ENCODE results near the gene KCNT1. TPM values are rescaled to one million over a fixed set of nuclear protein-coding genes. Genes with fewer than 3 reads are reported as not detected.
"Not testable (repeated sequence)": the region's sequence is repeated elsewhere in the genome, so short reads cannot be mapped to it uniquely, and the experiment has no call there.

The KCNT1 gene
- total RNA-seq, 2 donors from 2014 or later = 0.23 to 0.37 TPM

DNA sequence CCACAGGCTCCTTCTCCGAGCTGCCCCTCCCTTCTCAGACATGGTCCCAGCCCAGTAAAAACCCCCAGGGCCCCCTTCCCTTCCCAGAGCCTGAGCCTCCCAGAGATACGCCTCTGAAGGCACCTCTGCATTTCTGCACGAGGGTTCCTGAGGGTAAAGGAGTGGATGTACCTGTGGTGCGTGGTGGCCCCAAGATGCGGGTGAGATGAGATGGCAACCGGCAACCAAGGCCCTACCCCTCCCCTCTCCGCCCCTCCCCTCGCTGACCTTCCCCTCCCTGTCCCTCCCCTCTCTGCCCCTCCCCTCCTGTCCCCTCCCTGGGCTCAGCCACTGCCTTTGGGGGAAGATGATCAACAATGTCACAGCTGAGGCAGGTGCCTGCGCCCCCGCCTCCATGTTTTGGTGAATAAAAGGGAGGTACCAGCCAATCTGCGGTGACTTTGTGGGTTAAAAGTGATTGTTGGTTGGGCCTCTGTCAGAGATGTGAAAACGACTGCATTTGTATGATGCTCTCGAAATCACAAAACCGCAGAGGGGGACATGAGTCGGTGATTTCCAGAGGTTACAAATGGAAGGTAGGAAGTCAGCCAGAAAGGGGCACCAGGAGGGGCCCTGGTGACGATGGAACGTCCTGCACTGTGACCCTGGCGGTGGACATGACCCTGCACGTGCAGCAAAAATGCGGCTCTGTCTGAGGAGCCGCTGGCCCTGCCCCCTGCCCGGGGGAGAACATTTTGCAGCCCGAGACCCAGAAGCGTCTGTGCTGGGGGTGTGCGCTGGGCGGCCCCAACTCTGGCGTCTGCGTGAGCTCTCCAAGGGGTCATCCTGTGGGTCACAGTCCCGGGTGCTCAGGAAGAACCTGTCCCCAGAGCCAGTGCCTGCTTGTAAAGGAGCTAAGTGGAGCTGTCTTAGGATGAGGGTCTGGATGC is 35.2 kb upstream of the KCNT1 start:
- Mint-ChIP-seq H3K27ac (no peak overlapping the region), H3K27me3 (peaks cover 4% of the 10 kb centered on the region), H3K4me1 (no peaks in the 10 kb centered on the region), H3K4me3 (no peak overlapping the region), H3K36me3 (ENCODE audit: low read depth) (no peaks in the 10 kb centered on the region)
- ATAC-seq (no peak), DNase-seq (no peak)
- H3K9me3 ChIP-seq (ENCODE audit: control insufficient read depth, low read length, poor library complexity, severe bottlenecking) = no peaks in the 10 kb centered on the region

- H3K27me3 Mint-ChIP-seq = peaks cover 9% of the 10 kb centered on the region
- H3K4me3 Mint-ChIP-seq = no peak overlapping the region
- ATAC-seq = no peak
- H3K4me1 Mint-ChIP-seq = no peaks in the 10 kb centered on the region
- no peak overlapping the region for H3K27ac Mint-ChIP-seq
- H3K9me3 ChIP-seq (ENCODE audit: control insufficient read depth, low read length, poor library complexity, severe bottlenecking) = no peaks in the 10 kb centered on the region
- DNase-seq = no peak
- no peaks in the 10 kb centered on the region for H3K36me3 Mint-ChIP-seq (ENCODE audit: low read depth)
These were observed 34.5 kb upstream of the KCNT1 start for GRCh38 chr9:135667463-135668001.

- H3K4me1 Mint-ChIP-seq; DNase-seq; H3K27ac Mint-ChIP-seq; ATAC-seq; H3K4me3 Mint-ChIP-seq; H3K27me3 Mint-ChIP-seq; H3K36me3 Mint-ChIP-seq (ENCODE audit: low read depth); H3K9me3 ChIP-seq (ENCODE audit: control insufficient read depth, low read length, poor library complexity, severe bottlenecking): not testable (repeated sequence)
These were observed 33.0 kb upstream of the KCNT1 start for GRCh38 chr9:135669018-135669417.

GRCh38 chr9:135669616-135670285 is 32.2 kb upstream of the KCNT1 start:
- Mint-ChIP-seq H3K4me1 (peaks cover 2% of the 10 kb centered on the region), H3K27ac (no peak overlapping the region), H3K36me3 (ENCODE audit: low read depth) (no peaks in the 10 kb centered on the region), H3K27me3 (peaks cover 9% of the 10 kb centered on the region), H3K4me3 (no peak overlapping the region)
- no peak for ATAC-seq
- DNase-seq = no peak
- H3K9me3 ChIP-seq (ENCODE audit: control insufficient read depth, low read length, poor library complexity, severe bottlenecking) = no peaks in the 10 kb centered on the region

DNA sequence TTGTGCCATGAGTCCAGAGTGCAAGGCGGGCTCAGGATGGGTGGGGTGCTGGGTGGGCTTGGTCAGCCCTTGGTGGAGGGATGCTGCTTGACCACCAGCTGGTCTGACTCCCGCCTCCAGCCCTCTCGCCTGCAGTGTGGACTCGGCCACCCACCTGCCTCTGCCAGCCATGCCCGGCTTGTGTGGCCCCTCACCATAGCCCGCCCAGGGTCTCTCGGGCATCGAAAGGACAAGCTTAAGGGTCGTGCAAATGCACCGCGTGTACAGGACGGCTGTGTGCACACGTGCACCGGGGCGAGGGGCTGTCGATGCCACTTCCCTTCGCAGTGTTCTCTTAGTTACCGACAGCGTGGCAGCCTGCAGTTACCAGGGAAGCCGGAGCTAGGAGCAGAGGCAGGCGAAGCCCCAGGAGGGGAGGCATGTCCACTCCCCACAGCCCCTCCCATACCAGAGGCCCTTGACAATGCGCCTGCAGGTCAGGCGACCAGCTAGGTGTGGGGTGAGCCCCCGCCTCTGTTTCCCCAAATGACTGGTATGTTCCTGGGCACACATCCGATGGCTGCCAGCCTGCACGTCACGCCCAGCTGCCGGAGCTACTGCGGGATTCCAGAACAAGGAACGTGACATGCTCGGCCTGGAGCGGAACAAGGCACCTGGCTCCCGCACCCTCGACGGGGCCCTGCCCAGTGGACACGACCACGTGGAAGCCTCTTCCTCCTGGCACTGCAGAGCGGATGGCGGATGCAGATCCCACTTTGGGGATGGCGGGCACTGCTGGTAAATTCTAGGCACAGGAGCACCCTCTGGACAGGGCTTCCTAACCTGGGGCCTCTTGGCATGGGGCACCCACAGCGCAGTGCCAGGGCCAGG is 31.0 kb upstream of the KCNT1 start:
- peaks cover 2% of the 10 kb centered on the region for H3K4me1 Mint-ChIP-seq

DNA sequence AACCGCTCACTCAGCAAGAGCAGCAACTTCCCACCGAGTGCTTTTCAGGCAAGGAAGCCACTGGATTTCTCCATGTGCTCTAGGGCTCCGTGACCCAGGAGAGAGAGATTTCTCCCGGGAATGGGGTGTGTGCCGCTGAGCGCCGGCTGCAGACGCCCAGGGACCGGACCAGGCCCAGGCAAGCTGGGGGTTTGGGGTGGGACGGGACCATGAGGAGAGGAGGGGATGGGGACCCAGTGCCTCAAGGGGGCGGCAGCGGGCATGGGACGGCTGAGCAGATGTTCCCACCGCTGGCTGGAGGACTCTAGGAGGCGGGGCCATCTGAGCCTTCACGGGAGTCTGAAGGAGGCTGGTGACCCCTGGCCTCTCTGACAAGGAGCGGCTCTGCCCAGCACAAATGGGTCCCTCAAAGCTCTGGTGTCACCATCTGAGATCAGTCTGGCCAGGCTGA is 30.4 kb upstream of the KCNT1 start:
- H3K36me3 Mint-ChIP-seq (ENCODE audit: low read depth) = no peaks in the 10 kb centered on the region
- no peak overlapping the region for H3K27ac Mint-ChIP-seq
- H3K4me3 Mint-ChIP-seq = no peak overlapping the region
- DNase-seq = no peak
- ATAC-seq = no peak
- H3K4me1 Mint-ChIP-seq = peaks cover 2% of the 10 kb centered on the region
- no peaks in the 10 kb centered on the region for H3K9me3 ChIP-seq (ENCODE audit: control insufficient read depth, low read length, poor library complexity, severe bottlenecking)
- peaks cover 4% of the 10 kb centered on the region for H3K27me3 Mint-ChIP-seq

More for the DNA sequence above, 31.0 kb upstream of the KCNT1 start:
- Mint-ChIP-seq H3K4me3 (no peak overlapping the region), H3K36me3 (ENCODE audit: low read depth) (no peaks in the 10 kb centered on the region), H3K27ac (no peak overlapping the region), H3K27me3 (peaks cover 4% of the 10 kb centered on the region)
- no peaks in the 10 kb centered on the region for H3K9me3 ChIP-seq (ENCODE audit: control insufficient read depth, low read length, poor library complexity, severe bottlenecking)
- no peak for ATAC-seq
- no peak for DNase-seq

DNA sequence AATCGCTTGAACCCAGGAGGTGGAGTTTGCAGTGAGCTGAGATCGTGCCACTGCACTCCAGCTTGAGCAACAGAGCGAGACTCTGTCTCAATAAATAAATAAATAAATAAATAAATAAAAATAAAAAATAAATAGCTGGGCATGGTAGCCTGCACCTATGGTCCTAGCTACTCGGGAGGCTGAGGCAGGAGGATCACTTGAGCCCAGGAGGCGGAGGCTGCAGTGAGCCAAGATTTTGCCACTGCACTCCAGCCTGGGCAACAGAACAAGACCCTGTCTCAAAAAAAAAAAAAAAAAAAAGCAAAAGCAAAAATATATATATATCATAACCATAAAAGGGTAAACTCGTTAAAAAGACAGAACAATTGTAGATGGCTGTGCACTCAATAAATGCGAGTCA is 29.2 kb upstream of the KCNT1 start:
- H3K27me3 Mint-ChIP-seq; H3K9me3 ChIP-seq (ENCODE audit: control insufficient read depth, low read length, poor library complexity, severe bottlenecking); H3K4me1 Mint-ChIP-seq; DNase-seq; H3K27ac Mint-ChIP-seq; H3K4me3 Mint-ChIP-seq; ATAC-seq; H3K36me3 Mint-ChIP-seq (ENCODE audit: low read depth): not testable (repeated sequence)

GRCh38 chr9:135673941-135674340 is 28.0 kb upstream of the KCNT1 start:
- DNase-seq (no peak), ATAC-seq (no peak)
- Mint-ChIP-seq H3K4me3 (no peak overlapping the region), H3K27me3 (peaks cover 4% of the 10 kb centered on the region), H3K4me1 (peaks cover 2% of the 10 kb centered on the region), H3K36me3 (ENCODE audit: low read depth) (no peaks in the 10 kb centered on the region), H3K27ac (no peak overlapping the region)
- H3K9me3 ChIP-seq (ENCODE audit: control insufficient read depth, low read length, poor library complexity, severe bottlenecking) = no peaks in the 10 kb centered on the region

- peaks cover 4% of the 10 kb centered on the region for H3K27me3 Mint-ChIP-seq
- ATAC-seq (no peak), DNase-seq (no peak)
- no peaks in the 10 kb centered on the region for H3K9me3 ChIP-seq (ENCODE audit: control insufficient read depth, low read length, poor library complexity, severe bottlenecking)
- H3K27ac Mint-ChIP-seq = no peak overlapping the region
- no peaks in the 10 kb centered on the region for H3K36me3 Mint-ChIP-seq (ENCODE audit: low read depth)
- peaks cover 2% of the 10 kb centered on the region for H3K4me1 Mint-ChIP-seq
- no peak overlapping the region for H3K4me3 Mint-ChIP-seq
These were observed 27.0 kb upstream of the KCNT1 start for GRCh38 chr9:135674977-135675376.

- Mint-ChIP-seq H3K27me3 (peaks cover 9% of the 10 kb centered on the region), H3K27ac (peak overlapping the region; percentile 61), H3K4me3 (no peak overlapping the region), H3K36me3 (ENCODE audit: low read depth) (no peaks in the 10 kb centered on the region), H3K4me1 (peaks cover 4% of the 10 kb centered on the region)
- DNase-seq (no peak), ATAC-seq (no peak)
- no peaks in the 10 kb centered on the region for H3K9me3 ChIP-seq (ENCODE audit: control insufficient read depth, low read length, poor library complexity, severe bottlenecking)
These were observed 25.1 kb upstream of the KCNT1 start for GRCh38 chr9:135676891-135677290.

DNA sequence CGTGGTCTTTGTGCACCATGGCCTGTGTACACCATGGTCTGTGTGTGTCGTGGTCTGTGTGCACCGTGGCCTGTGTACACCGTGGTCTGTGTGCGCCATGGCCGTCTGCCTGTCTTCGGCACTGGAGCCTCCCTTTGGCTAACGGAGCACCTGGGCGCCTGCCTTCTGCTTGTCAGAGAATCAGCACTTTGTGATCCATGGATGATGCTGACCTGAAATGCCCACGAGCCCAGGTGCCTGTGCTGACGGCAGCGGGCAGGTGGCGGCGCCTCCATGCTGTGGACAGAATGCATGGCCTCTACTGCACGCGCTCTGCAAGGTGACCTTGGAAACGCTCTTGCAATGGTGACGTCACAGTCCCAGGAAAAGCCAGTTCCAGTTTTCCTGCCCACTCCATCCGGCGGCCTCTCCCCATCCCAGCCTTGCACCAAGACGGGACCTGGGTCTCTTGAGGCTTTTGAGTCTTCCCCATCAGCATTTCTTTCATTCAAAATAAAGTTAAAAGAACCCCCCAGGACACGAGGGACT is 24.3 kb upstream of the KCNT1 start:
- Mint-ChIP-seq H3K27me3 (peaks cover 12% of the 10 kb centered on the region), H3K4me1 (peaks cover 4% of the 10 kb centered on the region), H3K4me3 (no peak overlapping the region), H3K36me3 (ENCODE audit: low read depth) (no peaks in the 10 kb centered on the region), H3K27ac (no peak overlapping the region)
- no peak for DNase-seq
- no peak for ATAC-seq
- no peaks in the 10 kb centered on the region for H3K9me3 ChIP-seq (ENCODE audit: control insufficient read depth, low read length, poor library complexity, severe bottlenecking)

- Mint-ChIP-seq H3K4me3 (no peak overlapping the region), H3K27ac (no peak overlapping the region), H3K4me1 (peaks cover 4% of the 10 kb centered on the region), H3K36me3 (ENCODE audit: low read depth) (no peaks in the 10 kb centered on the region), H3K27me3 (peaks cover 16% of the 10 kb centered on the region)
- ATAC-seq (no peak), DNase-seq (no peak)
- no peaks in the 10 kb centered on the region for H3K9me3 ChIP-seq (ENCODE audit: control insufficient read depth, low read length, poor library complexity, severe bottlenecking)
These were observed 23.6 kb upstream of the KCNT1 start for GRCh38 chr9:135678236-135679017.

Data from T-helper 17 cell (primary cell).